CD1c-positive myeloid dendritic cell (primary cell): ENCODE results near the gene GJA9.

Source experiments
- DNase-seq: peaks from one replicate; pipeline ENCODE4 v3.0.0-alpha.2; 2016; ENCODE audit errors: extremely low spot score

GJA9 gene

DNA sequence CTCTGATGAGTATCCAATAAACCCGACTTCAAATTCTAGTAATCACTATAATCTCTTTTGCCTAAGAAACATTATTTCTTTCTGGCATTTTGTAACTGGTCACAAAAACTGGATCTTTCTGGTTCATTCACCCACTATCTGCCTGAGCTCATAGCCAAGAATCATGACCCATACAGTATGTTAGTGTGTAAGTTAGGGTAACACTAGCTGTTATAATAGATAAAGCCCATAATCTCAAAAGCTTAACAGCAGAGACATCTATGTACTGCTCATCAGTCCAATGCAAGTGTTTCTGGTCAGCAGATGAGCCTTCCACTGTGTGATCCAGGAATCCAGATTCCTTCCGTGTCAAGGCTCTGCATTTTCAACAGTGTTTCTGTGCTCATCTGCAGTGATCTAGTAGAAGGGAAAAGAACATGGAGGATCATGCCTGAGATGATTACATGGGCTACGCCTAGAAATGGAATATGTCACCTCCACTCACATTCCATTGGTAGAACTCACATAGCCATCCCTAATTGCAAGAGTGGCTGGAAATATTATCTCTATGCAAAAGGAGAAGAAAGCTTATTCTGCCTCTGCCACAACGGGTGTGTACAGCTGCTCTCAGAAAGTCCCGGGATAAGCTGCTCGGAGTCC is 49.5 kb downstream of the GJA9 start:
- no peak for DNase-seq

DNA sequence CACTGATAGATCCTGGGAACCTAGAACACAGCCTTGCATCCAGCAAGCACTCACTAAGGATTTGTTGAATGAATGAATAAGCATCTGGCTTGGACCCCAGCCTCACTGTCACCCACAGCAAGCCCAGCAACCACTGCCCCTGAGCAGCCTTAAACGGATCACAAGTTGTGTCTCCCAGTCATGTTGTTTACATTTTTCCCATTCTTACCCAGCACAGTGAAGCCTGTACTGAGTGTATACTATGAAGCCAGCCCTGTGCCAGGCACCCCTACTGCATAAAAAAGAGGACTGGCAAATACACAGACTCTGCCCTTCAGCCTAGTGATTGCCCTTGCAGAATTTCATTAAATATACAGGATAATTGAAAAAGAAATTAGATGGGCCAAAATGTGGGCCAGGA is 52.0 kb downstream of the GJA9 start:
- no peak for DNase-seq

- no peak for DNase-seq
Observed at GRCh38 chr1:38827318-38827717, 54.1 kb downstream of the GJA9 start.

- DNase-seq, result no peak
Observed at GRCh38 chr1:38826886-38827285, 54.5 kb downstream of the GJA9 start.

DNA sequence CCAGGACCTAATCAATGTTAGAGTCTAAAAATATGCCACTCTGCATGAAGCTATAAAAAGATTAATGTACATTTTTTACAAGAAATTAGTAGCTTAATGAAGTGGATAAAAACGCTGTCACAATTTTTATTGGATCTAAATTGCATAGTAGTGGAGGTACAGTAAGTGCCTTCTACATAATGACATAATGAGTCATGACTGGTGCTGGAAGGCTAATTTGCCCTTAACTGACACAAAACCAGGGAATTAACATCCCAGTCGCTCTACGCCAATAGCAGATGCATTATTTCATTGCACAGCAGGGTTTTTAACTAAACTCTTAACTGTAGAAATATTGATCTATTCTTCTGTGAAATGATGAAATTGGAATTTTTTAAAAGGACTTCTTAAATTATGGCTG is 55.1 kb downstream of the GJA9 start:
- no peak for DNase-seq
